Smooth muscle cell (in vitro differentiated cells): ENCODE results near the gene GSTM3. TPM values are rescaled to one million over a fixed set of nuclear protein-coding genes. Genes with fewer than 3 reads are reported as not detected.
"Not testable (repeated sequence)": the region's sequence is repeated elsewhere in the genome, so short reads cannot be mapped to it uniquely, and the experiment has no call there.

ENCODE experiments used
- DNase-seq: peaks from one replicate; lab custom pipeline; 2025; ENCODE audit not compliant: unreplicated experiment; lab: John Stamatoyannopoulos, UW
- H2AFZ ChIP-seq: fragments of 200-600 bp; sonication (generic); 2 replicates; pipeline ENCODE4 v1.6.0; 2016; ENCODE audit warnings: antibody characterized with exemption, low read depth, mild to moderate bottlenecking
- H3F3A ChIP-seq: fragments of 200-600 bp; sonication (generic); 2 replicates; pipeline ENCODE4 v1.6.0; 2017; ENCODE audit warnings: antibody characterized with exemption, low read depth
- H3K27ac ChIP-seq: fragments of 200-600 bp; sonication (generic); 2 replicates; pipeline ENCODE4 v1.5.1; 2016; ENCODE audit warnings: low read depth, mild to moderate bottlenecking
- H3K27me3 ChIP-seq: fragments of 200-600 bp; sonication (generic); 2 replicates; pipeline ENCODE4 v1.6.1; 2016; ENCODE audit warnings: low read depth, mild to moderate bottlenecking
- H3K36me3 ChIP-seq: fragments of 200-600 bp; sonication (generic); 2 replicates; pipeline ENCODE4 v1.5.1; 2016; ENCODE audit warnings: low read depth
- H3K4me1 ChIP-seq: fragments of 200-600 bp; sonication (generic); 2 replicates; pipeline ENCODE4 v1.5.1; 2016; ENCODE audit warnings: low read depth
- H3K4me2 ChIP-seq: fragments of 200-600 bp; sonication (generic); 2 replicates; pipeline ENCODE4 v1.6.0; 2016; ENCODE audit warnings: mild to moderate bottlenecking
- H3K4me3 ChIP-seq: fragments of 200-600 bp; sonication (generic); 2 replicates; pipeline ENCODE4 v1.5.1; 2016; ENCODE audit warnings: mild to moderate bottlenecking
- H3K79me2 ChIP-seq: fragments of 200-600 bp; sonication (generic); 2 replicates; pipeline ENCODE4 v1.6.0; 2016; ENCODE audit warnings: low read depth, mild to moderate bottlenecking
- H3K9ac ChIP-seq: fragments of 200-600 bp; sonication (generic); 2 replicates; pipeline ENCODE4 v1.6.0; 2016; ENCODE audit warnings: low read depth
- H3K9me3 ChIP-seq: fragments of 200-600 bp; sonication (generic); replicated peaks from 2 replicates; pipeline ENCODE4 v1.5.1; 2016; ENCODE audit warnings: low read depth
- H4K20me1 ChIP-seq: fragments of 200-600 bp; sonication (generic); 2 replicates; pipeline ENCODE4 v1.6.0; 2016; ENCODE audit warnings: low read depth
- WGBS: methylation state at CpG from one replicate; pipeline ENCODE4 v1.1.7; 2016; ENCODE audit warnings: low lambda C conversion rate; 5-methylcytosine and 5-hydroxymethylcytosine counted together
- polyA plus RNA-seq: library from polyadenylated mRNA; unstranded; fragments of >200 nt; fragmentation: Nextera tagmentation; extraction: Ambion mirVana; gene quantifications from 2 replicates; pipeline ENCODE4 v1.2.1, GENCODE V29; 2016
- total RNA-seq: library from RNA; depleted of rRNA; stranded (reverse); fragments of >200 nt; gene quantifications from 2 replicates; pipeline ENCODE4 v1.2.3, GENCODE V29; 2014
- TF ChIP-seq, protein P1 (sequence below): fragments of 200-600 bp; sonication (generic); IDR thresholded peaks from 2 replicates; pipeline ENCODE4 v1.5.1; 2017; ENCODE audit warnings: borderline replicate concordance, mild to moderate bottlenecking, antibody characterized with exemption; ENCODE audit not compliant: insufficient read depth, poor library complexity, severe bottlenecking

The GSTM3 gene
- total and polyA plus RNA-seq, 2 experiments from 2014 or later: 153 to 218 TPM

- WGBS: 86% methylated on average over 8 of the region's 8 CpGs
- no peaks in the 10 kb centered on the region for H3K79me2 ChIP-seq
These were observed 36.7 kb downstream of the GSTM3 start for GRCh38 chr1:109704173-109704572.

DNA sequence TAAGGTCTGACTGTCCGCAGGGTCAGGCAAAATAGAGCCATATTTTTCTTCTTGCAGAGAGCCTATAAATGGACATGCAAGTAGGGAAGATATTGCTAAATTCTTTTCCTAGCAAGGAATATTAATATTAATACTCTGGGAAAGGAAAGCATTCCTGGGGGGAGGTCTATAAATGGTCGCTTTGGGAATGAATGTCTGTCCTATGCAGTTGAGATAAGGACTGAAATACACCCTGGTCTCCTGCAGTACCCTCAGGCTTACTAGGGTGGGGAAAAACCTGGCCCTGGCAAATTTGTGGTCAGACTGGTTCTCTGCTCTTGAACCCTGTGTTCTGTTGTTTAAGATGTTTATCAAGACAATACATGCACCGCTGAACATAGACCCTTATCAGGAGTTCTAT, 37.9 kb downstream of the GSTM3 start:
- not testable (repeated sequence) for H3K79me2 ChIP-seq, H3K9ac ChIP-seq, H3K27me3 ChIP-seq, H3K4me3 ChIP-seq, H3K9me3 ChIP-seq, H3K4me2 ChIP-seq, H4K20me1 ChIP-seq, H3F3A ChIP-seq, H3K4me1 ChIP-seq, DNase-seq, H2AFZ ChIP-seq, H3K36me3 ChIP-seq, H3K27ac ChIP-seq
- WGBS: 97% methylated on average over 3 of the region's 3 CpGs

More at GRCh38 chr1:109704173-109704572, 36.7 kb downstream of the GSTM3 start:
- Histone ChIP-seq H3K9me3 (no peaks in the 10 kb centered on the region), H3K27me3 (no peaks in the 10 kb centered on the region), H3K36me3 (no peaks in the 10 kb centered on the region), H3K4me3 (no peak overlapping the region), H3K27ac (no peak overlapping the region), H3K4me1 (no peaks in the 10 kb centered on the region), H2AFZ (no peak overlapping the region), H3F3A (no peaks in the 10 kb centered on the region), H3K9ac (no peak overlapping the region), H4K20me1 (no peaks in the 10 kb centered on the region), H3K4me2 (no peak overlapping the region)
- no peak for DNase-seq
- TF ChIP-seq, protein P1, sequence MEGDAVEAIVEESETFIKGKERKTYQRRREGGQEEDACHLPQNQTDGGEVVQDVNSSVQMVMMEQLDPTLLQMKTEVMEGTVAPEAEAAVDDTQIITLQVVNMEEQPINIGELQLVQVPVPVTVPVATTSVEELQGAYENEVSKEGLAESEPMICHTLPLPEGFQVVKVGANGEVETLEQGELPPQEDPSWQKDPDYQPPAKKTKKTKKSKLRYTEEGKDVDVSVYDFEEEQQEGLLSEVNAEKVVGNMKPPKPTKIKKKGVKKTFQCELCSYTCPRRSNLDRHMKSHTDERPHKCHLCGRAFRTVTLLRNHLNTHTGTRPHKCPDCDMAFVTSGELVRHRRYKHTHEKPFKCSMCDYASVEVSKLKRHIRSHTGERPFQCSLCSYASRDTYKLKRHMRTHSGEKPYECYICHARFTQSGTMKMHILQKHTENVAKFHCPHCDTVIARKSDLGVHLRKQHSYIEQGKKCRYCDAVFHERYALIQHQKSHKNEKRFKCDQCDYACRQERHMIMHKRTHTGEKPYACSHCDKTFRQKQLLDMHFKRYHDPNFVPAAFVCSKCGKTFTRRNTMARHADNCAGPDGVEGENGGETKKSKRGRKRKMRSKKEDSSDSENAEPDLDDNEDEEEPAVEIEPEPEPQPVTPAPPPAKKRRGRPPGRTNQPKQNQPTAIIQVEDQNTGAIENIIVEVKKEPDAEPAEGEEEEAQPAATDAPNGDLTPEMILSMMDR: no peak

GRCh38 chr1:109697861-109698260, 43.0 kb downstream of the GSTM3 start:
- not testable (repeated sequence) for H3K36me3 ChIP-seq, H3K9me3 ChIP-seq, H3K27ac ChIP-seq, H3K4me2 ChIP-seq, H3K27me3 ChIP-seq, DNase-seq, H3F3A ChIP-seq, H3K9ac ChIP-seq, H3K79me2 ChIP-seq, H3K4me1 ChIP-seq, H4K20me1 ChIP-seq, H3K4me3 ChIP-seq, H2AFZ ChIP-seq
- WGBS: 72% methylated on average over 4 of the region's 4 CpGs

DNA sequence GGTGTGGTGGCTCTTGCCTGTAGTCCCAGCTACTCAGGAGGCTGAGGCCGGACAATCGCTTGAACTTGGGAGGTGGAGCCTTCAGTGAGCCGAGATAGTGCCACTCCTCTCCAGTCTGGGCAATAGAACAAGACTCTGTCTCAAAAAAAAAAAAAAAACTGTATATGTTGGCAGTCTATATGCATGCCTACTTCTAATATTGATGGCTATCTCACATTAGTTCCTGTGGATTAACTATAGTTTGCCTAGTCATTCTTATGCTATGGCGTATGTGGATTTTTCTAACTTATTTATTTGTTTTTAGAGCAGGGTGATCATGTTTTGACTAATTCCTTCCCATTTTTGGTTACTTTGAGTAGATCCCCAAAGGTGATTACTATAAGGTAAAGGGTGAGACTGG, 43.8 kb downstream of the GSTM3 start:
- Histone ChIP-seq H3K9ac (no peak overlapping the region), H4K20me1 (no peaks in the 10 kb centered on the region), H3F3A (no peaks in the 10 kb centered on the region), H3K4me2 (no peak overlapping the region), H3K4me3 (no peak overlapping the region), H3K79me2 (no peaks in the 10 kb centered on the region), H3K4me1 (no peaks in the 10 kb centered on the region), H3K9me3 (no peaks in the 10 kb centered on the region), H3K27ac (no peak overlapping the region), H3K27me3 (no peaks in the 10 kb centered on the region), H2AFZ (no peak overlapping the region), H3K36me3 (no peaks in the 10 kb centered on the region)
- 88% methylated on average over 4 of the region's 4 CpGs for WGBS
- no peak for DNase-seq
- TF ChIP-seq, protein P1: no peak

GRCh38 chr1:109695138-109695537, 45.7 kb downstream of the GSTM3 start:
- H3K4me3 ChIP-seq, H2AFZ ChIP-seq, H3K27ac ChIP-seq, DNase-seq, H3K9me3 ChIP-seq, H3K79me2 ChIP-seq, H3F3A ChIP-seq, H3K4me1 ChIP-seq, H3K4me2 ChIP-seq, H4K20me1 ChIP-seq, H3K27me3 ChIP-seq, H3K9ac ChIP-seq, H3K36me3 ChIP-seq: not testable (repeated sequence)
- 80% methylated on average over 3 of the region's 3 CpGs for WGBS

GRCh38 chr1:109694400-109694799, 46.4 kb downstream of the GSTM3 start:
- H2AFZ ChIP-seq, H3K9ac ChIP-seq, H3K4me3 ChIP-seq, H3F3A ChIP-seq, H3K36me3 ChIP-seq, H3K27ac ChIP-seq, H3K27me3 ChIP-seq, H3K9me3 ChIP-seq, H3K4me2 ChIP-seq, H3K79me2 ChIP-seq, H4K20me1 ChIP-seq, H3K4me1 ChIP-seq, DNase-seq: not testable (repeated sequence)
- 92% methylated on average over 5 of the region's 5 CpGs for WGBS
